GM18868 (cell line): ENCODE data around the gene CEP104.

Source experiments
- ATAC-seq: cut with Tn5 transposase; IDR thresholded peaks from one replicate; pipeline ENCODE4 v1.9.1; 2021; ENCODE audit warnings: mild to moderate bottlenecking, moderate library complexity; ENCODE audit not compliant: unreplicated experiment

CEP104 gene

GRCh38 chr1:3779912-3780416 lies 77.0 kb downstream of the CEP104 start:
- no peak for ATAC-seq

GRCh38 chr1:3779265-3779911 lies 77.6 kb downstream of the CEP104 start:
- no peak for ATAC-seq

GRCh38 chr1:3778590-3779264 lies 78.3 kb downstream of the CEP104 start:
- ATAC-seq, result no peak

GRCh38 chr1:3777647-3778589 lies 79.1 kb downstream of the CEP104 start:
- no peak for ATAC-seq

- no peak for ATAC-seq
These were observed 79.9 kb downstream of the CEP104 start for GRCh38 chr1:3777078-3777547.

- no peak for ATAC-seq
These were observed 80.6 kb downstream of the CEP104 start for GRCh38 chr1:3776231-3776961.

- no peak for ATAC-seq
These were observed 81.4 kb downstream of the CEP104 start for GRCh38 chr1:3775490-3776230.

- ATAC-seq, result no peak
These were observed 82.0 kb downstream of the CEP104 start for GRCh38 chr1:3774946-3775489.

- no peak for ATAC-seq
These were observed 82.6 kb downstream of the CEP104 start for GRCh38 chr1:3774276-3774945.

- ATAC-seq, result no peak
These were observed 83.3 kb downstream of the CEP104 start for GRCh38 chr1:3773572-3774275.

- ATAC-seq, result no peak
These were observed 84.1 kb downstream of the CEP104 start, which contains the start of gene SMIM1 for GRCh38 chr1:3772715-3773571. SMIM1 (plus strand) TSS chr1:3772749; CDS start chr1:3775374, 2,625 bp downstream.

- peak; percentile 62 for ATAC-seq
These were observed 84.8 kb downstream of the CEP104 start for GRCh38 chr1:3772027-3772714.

- no peak for ATAC-seq
These were observed 85.6 kb downstream of the CEP104 start for GRCh38 chr1:3771108-3772026.

GRCh38 chr1:3770047-3770765 lies 86.8 kb downstream of the CEP104 start:
- no peak for ATAC-seq

- no peak for ATAC-seq
These were observed 88.1 kb downstream of the CEP104 start for GRCh38 chr1:3768811-3769390.
